GM12864 (cell line): ENCODE measurements around the gene SPP1.

Experiments used
- DNase-seq: peaks from one replicate; pipeline ENCODE4 v3.0.0-alpha.2; 2011; ENCODE audit warnings: low read depth
- H3K4me3 ChIP-seq: 2 replicates; pipeline ENCODE4 v1.5.1; 2011; ENCODE audit warnings: mild to moderate bottlenecking, low read depth, low read length, control low read depth
- CTCF ChIP-seq: IDR thresholded peaks from 2 replicates; pipeline ENCODE4 v1.5.1; 2011; ENCODE audit warnings: low read depth, mild to moderate bottlenecking, moderate library complexity, low read length, control low read depth, inconsistent platforms; ENCODE audit errors: missing control alignments

The SPP1 gene

GRCh38 chr4:87943660-87944149 lies 31.8 kb upstream of the SPP1 start:
- H3K4me3 ChIP-seq = no peak overlapping the region
- TF ChIP-seq CTCF = no peak
- DNase-seq = no peak

GRCh38 chr4:87944967-87945366 lies 30.5 kb upstream of the SPP1 start:
- DNase-seq = no peak
- TF ChIP-seq CTCF = no peak
- no peak overlapping the region for H3K4me3 ChIP-seq

- no peak overlapping the region for H3K4me3 ChIP-seq
- TF ChIP-seq CTCF = no peak
- DNase-seq = no peak
Measured at GRCh38 chr4:87946766-87947165, 28.7 kb upstream of the SPP1 start.

GRCh38 chr4:87947381-87948160 lies 27.9 kb upstream of the SPP1 start:
- H3K4me3 ChIP-seq = no peak overlapping the region
- no peak for DNase-seq
- TF ChIP-seq CTCF = no peak

GRCh38 chr4:87949961-87950360 lies 25.6 kb upstream of the SPP1 start:
- DNase-seq = no peak
- no peak for TF ChIP-seq CTCF

GRCh38 chr4:87950493-87950892 lies 25.0 kb upstream of the SPP1 start:
- TF ChIP-seq CTCF = no peak
- no peak overlapping the region for H3K4me3 ChIP-seq
- DNase-seq = no peak

More at GRCh38 chr4:87949961-87950360, 25.6 kb upstream of the SPP1 start:
- H3K4me3 ChIP-seq = no peak overlapping the region
